SK-N-SH treated with all-trans-retinoic acid at 6 μM for 48 hours (cell line): ENCODE data around the gene BCKDHA.
"Not testable (repeated sequence)": the region's sequence is repeated elsewhere in the genome, so short reads cannot be mapped to it uniquely, and the experiment has no call there.

Experiments used
- ATAC-seq: fragments of 200-7000 bp; cut with Tn5 transposase; 3 replicates; pipeline ENCODE4 v1.9.1; 2020; ENCODE audit warnings: mild to moderate bottlenecking, moderate library complexity
- BACH2 ChIP-seq: fragments of 250-450 bp; sonication (Bioruptor Pico); IDR thresholded peaks from 2 replicates; pipeline ENCODE4 v1.9.0; 2021; ENCODE audit warnings: mild to moderate bottlenecking, borderline replicate concordance
- CSDC2 ChIP-seq: fragments of 250-450 bp; sonication (Bioruptor Pico); IDR thresholded peaks from 2 replicates; pipeline ENCODE4 v1.5.0; 2020; ENCODE audit warnings: mild to moderate bottlenecking, moderate library complexity
- CSRNP3 ChIP-seq: fragments of 250-450 bp; sonication (Bioruptor Pico); IDR thresholded peaks from 2 replicates; pipeline ENCODE4 v1.5.1; 2021; ENCODE audit warnings: mild to moderate bottlenecking, moderate library complexity
- GLIS3 ChIP-seq: fragments of 250-450 bp; sonication (Bioruptor Pico); IDR thresholded peaks from 2 replicates; pipeline ENCODE4 v1.5.0; 2020; ENCODE audit warnings: mild to moderate bottlenecking, moderate library complexity
- ISL1 ChIP-seq: fragments of 250-450 bp; sonication (Bioruptor Pico); IDR thresholded peaks from 2 replicates; pipeline ENCODE4 v2.1.2; 2022; ENCODE audit warnings: mild to moderate bottlenecking, moderate library complexity
- OSR1 ChIP-seq: fragments of 250-450 bp; sonication (Bioruptor Pico); IDR thresholded peaks from 2 replicates; pipeline ENCODE4 v1.8.0; 2022; ENCODE audit warnings: moderate library complexity, mild to moderate bottlenecking, inconsistent platforms
- PPARA ChIP-seq: fragments of 250-450 bp; sonication (Bioruptor Pico); IDR thresholded peaks from 2 replicates; pipeline ENCODE4 v1.5.0; 2020; ENCODE audit warnings: mild to moderate bottlenecking, borderline replicate concordance
- RARB ChIP-seq: fragments of 250-450 bp; sonication (Bioruptor Pico); IDR thresholded peaks from 2 replicates; pipeline ENCODE4 v1.8.0; 2021; ENCODE audit warnings: mild to moderate bottlenecking, moderate library complexity
- SNAI2 ChIP-seq: fragments of 250-450 bp; sonication (Bioruptor Pico); IDR thresholded peaks from 2 replicates; pipeline ENCODE4 v1.5.0; 2020; ENCODE audit warnings: mild to moderate bottlenecking, moderate library complexity
- TCF4 ChIP-seq: fragments of 250-450 bp; sonication (Bioruptor Pico); IDR thresholded peaks from 2 replicates; pipeline ENCODE4 v1.8.0; 2021; ENCODE audit warnings: mild to moderate bottlenecking, moderate library complexity, borderline replicate concordance
- TOX ChIP-seq: fragments of 250-450 bp; sonication (Bioruptor Pico); IDR thresholded peaks from 2 replicates; pipeline ENCODE4 v1.8.0; 2021; ENCODE audit warnings: mild to moderate bottlenecking, moderate library complexity, borderline replicate concordance
- ZC3H10 ChIP-seq: fragments of 250-450 bp; sonication (Bioruptor Pico); IDR thresholded peaks from 2 replicates; pipeline ENCODE4 v1.5.1; 2021; ENCODE audit warnings: mild to moderate bottlenecking, moderate library complexity
- ZFP3 ChIP-seq: fragments of 250-450 bp; sonication (Bioruptor Pico); IDR thresholded peaks from 2 replicates; pipeline ENCODE4 v1.5.0; 2020; ENCODE audit warnings: mild to moderate bottlenecking, moderate library complexity
- ZFP30 ChIP-seq: fragments of 450-650 bp; formaldehyde crosslinking; IDR thresholded peaks from 2 replicates; pipeline ENCODE4 v1.5.0; 2022; ENCODE audit warnings: mild to moderate bottlenecking, moderate library complexity
- ZNF565 ChIP-seq: fragments of 450-650 bp; formaldehyde crosslinking; conservative IDR thresholded peaks from 2 replicates; pipeline ENCODE4 v1.5.0; 2020; ENCODE audit warnings: low read depth, mild to moderate bottlenecking, moderate library complexity
- ZNF70 ChIP-seq: fragments of 450-650 bp; formaldehyde crosslinking; IDR thresholded peaks from 2 replicates; pipeline ENCODE4 v1.5.0; 2020; ENCODE audit warnings: mild to moderate bottlenecking, moderate library complexity
- TF ChIP-seq, protein P1 (sequence below): fragments of 250-450 bp; sonication (Bioruptor Pico); IDR thresholded peaks from 2 replicates; pipeline ENCODE4 v1.5.0; 2020; ENCODE audit warnings: mild to moderate bottlenecking, moderate library complexity
- TF ChIP-seq, protein P2 (sequence below): fragments of 250-450 bp; sonication (Bioruptor Pico); IDR thresholded peaks from 2 replicates; pipeline ENCODE4 v1.8.0; 2021; ENCODE audit warnings: low read depth, mild to moderate bottlenecking, moderate library complexity, borderline replicate concordance
- TF ChIP-seq, protein P3 (sequence below): fragments of 250-450 bp; sonication (Bioruptor Pico); IDR thresholded peaks from 2 replicates; pipeline ENCODE4 v1.8.0; 2020; ENCODE audit warnings: mild to moderate bottlenecking, moderate library complexity, borderline replicate concordance

The BCKDHA gene

DNA sequence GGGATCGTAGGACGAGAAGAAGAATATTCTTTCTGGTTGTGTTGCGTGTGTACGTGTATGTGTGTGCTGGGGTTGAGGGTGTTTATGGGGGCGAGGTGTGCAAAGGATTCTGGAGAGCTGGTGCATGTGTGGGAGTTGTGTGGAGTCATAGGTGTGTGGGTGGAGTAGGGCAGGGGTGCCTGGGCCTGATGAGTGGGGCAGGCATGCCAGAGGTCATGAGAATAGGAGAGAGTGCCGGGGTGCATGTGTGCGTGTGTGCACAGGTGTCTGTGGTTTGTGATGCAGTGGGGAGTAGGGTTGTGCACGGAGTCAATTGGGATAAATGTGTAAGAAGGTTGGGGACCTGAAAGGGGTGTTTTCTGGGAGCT is 20.6 kb upstream of the BCKDHA start (continued):
- TF ChIP-seq, protein P1, sequence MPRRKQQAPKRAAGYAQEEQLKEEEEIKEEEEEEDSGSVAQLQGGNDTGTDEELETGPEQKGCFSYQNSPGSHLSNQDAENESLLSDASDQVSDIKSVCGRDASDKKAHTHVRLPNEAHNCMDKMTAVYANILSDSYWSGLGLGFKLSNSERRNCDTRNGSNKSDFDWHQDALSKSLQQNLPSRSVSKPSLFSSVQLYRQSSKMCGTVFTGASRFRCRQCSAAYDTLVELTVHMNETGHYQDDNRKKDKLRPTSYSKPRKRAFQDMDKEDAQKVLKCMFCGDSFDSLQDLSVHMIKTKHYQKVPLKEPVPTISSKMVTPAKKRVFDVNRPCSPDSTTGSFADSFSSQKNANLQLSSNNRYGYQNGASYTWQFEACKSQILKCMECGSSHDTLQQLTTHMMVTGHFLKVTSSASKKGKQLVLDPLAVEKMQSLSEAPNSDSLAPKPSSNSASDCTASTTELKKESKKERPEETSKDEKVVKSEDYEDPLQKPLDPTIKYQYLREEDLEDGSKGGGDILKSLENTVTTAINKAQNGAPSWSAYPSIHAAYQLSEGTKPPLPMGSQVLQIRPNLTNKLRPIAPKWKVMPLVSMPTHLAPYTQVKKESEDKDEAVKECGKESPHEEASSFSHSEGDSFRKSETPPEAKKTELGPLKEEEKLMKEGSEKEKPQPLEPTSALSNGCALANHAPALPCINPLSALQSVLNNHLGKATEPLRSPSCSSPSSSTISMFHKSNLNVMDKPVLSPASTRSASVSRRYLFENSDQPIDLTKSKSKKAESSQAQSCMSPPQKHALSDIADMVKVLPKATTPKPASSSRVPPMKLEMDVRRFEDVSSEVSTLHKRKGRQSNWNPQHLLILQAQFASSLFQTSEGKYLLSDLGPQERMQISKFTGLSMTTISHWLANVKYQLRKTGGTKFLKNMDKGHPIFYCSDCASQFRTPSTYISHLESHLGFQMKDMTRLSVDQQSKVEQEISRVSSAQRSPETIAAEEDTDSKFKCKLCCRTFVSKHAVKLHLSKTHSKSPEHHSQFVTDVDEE (CRISPR knock-in tag), result no peak
- TF ChIP-seq ZFP3 (CRISPR knock-in tag) (no peak), ZNF70 (CRISPR knock-in tag) (no peak)

DNA sequence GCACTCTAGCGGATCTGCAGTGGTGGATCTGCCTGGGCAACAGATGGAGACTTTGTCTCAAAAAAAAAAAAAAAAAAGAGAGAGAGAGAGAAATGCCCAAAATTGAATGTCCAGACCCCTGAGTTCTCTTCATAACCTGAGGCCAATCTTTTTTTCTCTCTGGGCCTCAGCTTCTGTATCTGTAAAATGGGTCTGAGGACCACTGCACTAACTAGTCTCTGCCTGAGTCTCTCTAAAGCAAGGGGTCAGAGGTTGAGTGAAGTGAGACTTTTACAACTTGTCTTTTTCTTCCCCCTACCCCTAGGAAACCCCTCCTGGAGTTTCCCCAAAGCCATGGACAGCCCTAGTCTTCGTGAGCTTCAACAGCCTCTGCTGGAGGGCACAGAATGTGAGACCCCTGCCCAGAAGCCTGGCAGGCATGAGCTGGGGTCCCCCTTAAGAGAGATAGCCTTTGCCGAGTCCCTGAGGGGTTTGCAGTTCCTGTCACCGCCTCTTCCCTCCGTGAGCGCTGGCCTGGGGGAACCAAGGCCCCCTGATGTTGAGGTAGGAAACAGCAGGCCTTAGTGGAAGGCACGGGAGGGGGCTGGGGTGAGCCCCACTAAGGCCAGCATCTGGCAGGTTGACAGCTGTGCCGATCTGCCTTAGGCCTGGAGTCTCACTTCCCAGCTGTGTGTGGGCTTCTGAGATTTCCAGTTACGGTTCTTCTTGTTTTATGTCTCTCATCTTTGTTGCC is 19.5 kb upstream of the BCKDHA start:
- TF ChIP-seq PPARA (CRISPR knock-in tag), result no peak
- TF ChIP-seq CSRNP3 (CRISPR knock-in tag), result no peak
- TF ChIP-seq ZC3H10 (CRISPR knock-in tag), result no peak
- TF ChIP-seq GLIS3, result no peak
- no peak for TF ChIP-seq TOX (CRISPR knock-in tag)
- TF ChIP-seq, protein P1 (CRISPR knock-in tag), result no peak
- no peak for TF ChIP-seq ISL1
- no peak for TF ChIP-seq ZNF70 (CRISPR knock-in tag)
- TF ChIP-seq TCF4 (CRISPR knock-in tag), result no peak
- TF ChIP-seq BACH2 (CRISPR knock-in tag), result no peak
- ATAC-seq, result no peak

DNA sequence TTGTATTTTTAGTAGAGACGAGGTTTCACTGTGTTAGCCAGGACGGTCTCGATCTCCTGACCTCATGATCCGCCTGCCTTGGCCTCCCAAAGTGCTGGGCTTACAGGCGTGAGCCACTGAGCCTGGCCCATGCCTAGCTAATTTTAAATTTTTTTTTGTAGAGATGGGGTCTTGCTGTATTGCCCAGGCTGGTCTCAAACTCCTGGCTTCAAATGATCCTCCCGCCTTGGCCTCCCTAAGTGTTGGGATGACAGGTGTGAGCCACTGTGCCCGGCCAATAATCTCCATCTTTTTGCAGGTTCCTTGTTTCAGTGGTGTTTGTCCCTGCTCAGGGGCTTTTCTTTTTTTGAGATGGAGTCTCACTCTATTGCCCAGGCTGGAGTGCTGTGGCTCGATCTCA is 16.1 kb upstream of the BCKDHA start:
- ATAC-seq, result not testable (repeated sequence)

DNA sequence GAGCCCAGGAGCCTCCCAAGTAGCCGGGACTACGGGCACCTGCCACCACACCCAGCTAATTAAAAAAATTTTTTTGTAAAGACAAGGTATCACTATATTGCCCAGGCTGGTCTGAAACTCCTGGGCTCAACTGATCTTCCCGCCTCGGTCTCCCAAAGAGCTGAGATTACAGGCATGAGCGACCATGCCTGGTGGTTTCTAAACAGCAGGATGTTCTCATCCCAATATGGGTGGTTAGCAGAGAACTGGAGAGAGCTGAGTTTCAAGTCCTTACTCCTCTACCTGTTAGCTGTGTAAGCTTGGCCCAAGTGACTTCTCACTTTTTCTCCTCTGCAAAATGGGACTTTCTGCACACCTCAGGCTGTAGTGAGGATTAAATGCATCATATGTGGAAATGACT is 13.3 kb upstream of the BCKDHA start:
- ATAC-seq, result no peak
- no peak for TF ChIP-seq PPARA (CRISPR knock-in tag)
- no peak for TF ChIP-seq OSR1 (CRISPR knock-in tag)
- no peak for TF ChIP-seq TOX (CRISPR knock-in tag)
- no peak for TF ChIP-seq BACH2 (CRISPR knock-in tag)
- no peak for TF ChIP-seq ZFP30 (CRISPR knock-in tag)
- TF ChIP-seq, protein P2, sequence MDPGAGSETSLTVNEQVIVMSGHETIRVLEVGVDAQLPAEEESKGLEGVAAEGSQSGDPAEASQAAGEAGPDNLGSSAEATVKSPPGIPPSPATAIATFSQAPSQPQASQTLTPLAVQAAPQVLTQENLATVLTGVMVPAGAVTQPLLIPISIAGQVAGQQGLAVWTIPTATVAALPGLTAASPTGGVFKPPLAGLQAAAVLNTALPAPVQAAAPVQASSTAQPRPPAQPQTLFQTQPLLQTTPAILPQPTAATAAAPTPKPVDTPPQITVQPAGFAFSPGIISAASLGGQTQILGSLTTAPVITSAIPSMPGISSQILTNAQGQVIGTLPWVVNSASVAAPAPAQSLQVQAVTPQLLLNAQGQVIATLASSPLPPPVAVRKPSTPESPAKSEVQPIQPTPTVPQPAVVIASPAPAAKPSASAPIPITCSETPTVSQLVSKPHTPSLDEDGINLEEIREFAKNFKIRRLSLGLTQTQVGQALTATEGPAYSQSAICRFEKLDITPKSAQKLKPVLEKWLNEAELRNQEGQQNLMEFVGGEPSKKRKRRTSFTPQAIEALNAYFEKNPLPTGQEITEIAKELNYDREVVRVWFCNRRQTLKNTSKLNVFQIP (CRISPR knock-in tag), result no peak
- TF ChIP-seq, protein P3, sequence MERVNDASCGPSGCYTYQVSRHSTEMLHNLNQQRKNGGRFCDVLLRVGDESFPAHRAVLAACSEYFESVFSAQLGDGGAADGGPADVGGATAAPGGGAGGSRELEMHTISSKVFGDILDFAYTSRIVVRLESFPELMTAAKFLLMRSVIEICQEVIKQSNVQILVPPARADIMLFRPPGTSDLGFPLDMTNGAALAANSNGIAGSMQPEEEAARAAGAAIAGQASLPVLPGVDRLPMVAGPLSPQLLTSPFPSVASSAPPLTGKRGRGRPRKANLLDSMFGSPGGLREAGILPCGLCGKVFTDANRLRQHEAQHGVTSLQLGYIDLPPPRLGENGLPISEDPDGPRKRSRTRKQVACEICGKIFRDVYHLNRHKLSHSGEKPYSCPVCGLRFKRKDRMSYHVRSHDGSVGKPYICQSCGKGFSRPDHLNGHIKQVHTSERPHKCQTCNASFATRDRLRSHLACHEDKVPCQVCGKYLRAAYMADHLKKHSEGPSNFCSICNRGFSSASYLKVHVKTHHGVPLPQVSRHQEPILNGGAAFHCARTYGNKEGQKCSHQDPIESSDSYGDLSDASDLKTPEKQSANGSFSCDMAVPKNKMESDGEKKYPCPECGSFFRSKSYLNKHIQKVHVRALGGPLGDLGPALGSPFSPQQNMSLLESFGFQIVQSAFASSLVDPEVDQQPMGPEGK (CRISPR knock-in tag), result no peak
- no peak for TF ChIP-seq ZNF565
- TF ChIP-seq CSRNP3 (CRISPR knock-in tag), result no peak
- TF ChIP-seq RARB (CRISPR knock-in tag), result no peak
- TF ChIP-seq, protein P1 (CRISPR knock-in tag), result no peak
- TF ChIP-seq SNAI2 (CRISPR knock-in tag), result no peak
- TF ChIP-seq CSDC2 (CRISPR knock-in tag), result no peak
- TF ChIP-seq ZFP3 (CRISPR knock-in tag), result no peak
